Measurements from ENCODE around the gene CCDC40. TPM values are rescaled to one million over a fixed set of nuclear protein-coding genes. Genes with fewer than 3 reads are reported as not detected.
A peak's percentile ranks its signal among the peaks of the same experiment; 100 is the strongest.

Gene CCDC40
- total RNA-seq, 1 donor from 2014 or later, result 7.7 TPM

MicroRNAs encoded within 50 kb of the gene (microRNA counts, 767-probe panel; counts per million panel counts)
- microRNA hsa-miR-1268b, result 460 counts per million, percentile 90 among the panel's probes with 10 or more counts

Small RNA genes within 50 kb of the gene (microRNA-seq; reads per million reads assigned to microRNA genes)
- gene MIR1268B, result not detected

Small RNA genes within 50 kb of the gene (small RNA-seq; reads per million reads assigned to genes)
- gene AC087741.2, result not detected
- not detected for gene MIR1268B

Other genes starting within 250 kb of the CCDC40 start
- 2.8 and 15.2 TPM in 2 replicates for gene CBX8, start 239.6 kb upstream of the CCDC40 start, total RNA-seq (ENCODE audit: low replicate concordance)
- gene CBX4, start 197.2 kb upstream of the CCDC40 start, total RNA-seq (ENCODE audit: low replicate concordance), result 2.7 and 5.6 TPM in 2 replicates
- gene TBC1D16, start 770 bp upstream of the CCDC40 start, total RNA-seq (ENCODE audit: low replicate concordance), result 21.2 and 34.8 TPM in 2 replicates
- gene GAA, start 64.9 kb downstream of the CCDC40 start, total RNA-seq (ENCODE audit: low replicate concordance), result 15.2 and 78.3 TPM in 2 replicates
- 89.3 and 102 TPM in 2 replicates for gene EIF4A3, start 110.5 kb downstream of the CCDC40 start, total RNA-seq (ENCODE audit: low replicate concordance)
- 0.56 and 0.60 TPM in 2 replicates for gene CARD14, start 133.4 kb downstream of the CCDC40 start, total RNA-seq (ENCODE audit: low replicate concordance)
- 7.2 and 12.4 TPM in 2 replicates for gene SGSH, start 183.7 kb downstream of the CCDC40 start, total RNA-seq (ENCODE audit: low replicate concordance)
- 7.9 and 24.1 TPM in 2 replicates for gene SLC26A11, start 183.8 kb downstream of the CCDC40 start, total RNA-seq (ENCODE audit: low replicate concordance)
- gene RNF213, start 224.2 kb downstream of the CCDC40 start, total RNA-seq (ENCODE audit: low replicate concordance), result 19.8 and 23.7 TPM in 2 replicates